Bronchial epithelial cell (primary cell): ENCODE measurements around the gene NTN5. TPM values are rescaled to one million over a fixed set of nuclear protein-coding genes. Genes with fewer than 3 reads are reported as not detected.
"Not testable (repeated sequence)": the region's sequence is repeated elsewhere in the genome, so short reads cannot be mapped to it uniquely, and the experiment has no call there.

Source experiments
- DNase-seq: peaks from one replicate; pipeline ENCODE4 v3.0.0-alpha.2; 2010; ENCODE audit warnings: low read depth
- FAIRE-seq: peaks from 2 replicates; lab custom pipeline; 2011; peaks lifted over from hg19 to GRCh38; lab: Jason Lieb, UNC
- H3K27me3 ChIP-seq: 2 replicates; pipeline ENCODE4 v1.5.1; 2011; ENCODE audit warnings: low read length; ENCODE audit not compliant: control insufficient read depth, insufficient read depth
- H3K36me3 ChIP-seq: 2 replicates; pipeline ENCODE4 v1.5.1; 2011; ENCODE audit warnings: low read length; ENCODE audit not compliant: control insufficient read depth, insufficient read depth
- H3K4me3 ChIP-seq: 2 replicates; pipeline ENCODE4 v1.5.1; 2011; ENCODE audit warnings: mild to moderate bottlenecking, low read depth, low read length, control low read depth
- total RNA-seq: library from RNA; depleted of rRNA; stranded (reverse); fragments of >200 nt; gene quantifications from 2 replicates; pipeline ENCODE4 v1.2.1, GENCODE V29; 2014
- TF ChIP-seq, protein P1 (sequence below): IDR thresholded peaks from 2 replicates; pipeline ENCODE4 v1.5.1; 2011; ENCODE audit warnings: mild to moderate bottlenecking, moderate library complexity, low read length, control low read depth, inconsistent platforms; ENCODE audit not compliant: insufficient read depth, severe bottlenecking

The NTN5 gene
- total RNA-seq, 1 donor from 2014 or later, result not detected

DNA sequence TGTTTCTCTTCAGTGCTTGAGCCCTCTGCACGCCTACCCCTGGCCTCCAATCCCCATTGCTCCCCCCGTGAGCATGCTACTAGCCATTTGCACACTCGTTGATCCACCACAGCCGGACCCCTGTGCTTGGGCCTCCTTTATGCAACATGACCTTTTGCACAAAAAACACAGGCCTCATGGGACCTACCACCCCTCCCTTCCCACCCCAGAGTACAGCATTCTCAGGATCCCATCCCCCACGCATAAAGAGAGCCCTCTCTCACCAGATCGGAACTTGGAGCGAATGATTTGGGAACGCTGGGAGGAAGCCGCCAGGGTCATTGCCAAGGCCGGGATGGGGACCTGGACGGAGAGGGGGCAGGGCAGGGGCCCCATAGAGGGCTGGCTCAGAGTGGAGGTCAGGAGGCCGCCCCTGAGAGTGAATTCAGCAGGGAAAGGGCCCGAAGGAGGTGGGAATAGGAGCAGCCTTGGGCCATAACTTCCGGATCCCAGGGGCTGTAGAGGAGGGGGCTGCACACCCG lies 46.0 kb upstream of the NTN5 start:
- TF ChIP-seq, protein P1, sequence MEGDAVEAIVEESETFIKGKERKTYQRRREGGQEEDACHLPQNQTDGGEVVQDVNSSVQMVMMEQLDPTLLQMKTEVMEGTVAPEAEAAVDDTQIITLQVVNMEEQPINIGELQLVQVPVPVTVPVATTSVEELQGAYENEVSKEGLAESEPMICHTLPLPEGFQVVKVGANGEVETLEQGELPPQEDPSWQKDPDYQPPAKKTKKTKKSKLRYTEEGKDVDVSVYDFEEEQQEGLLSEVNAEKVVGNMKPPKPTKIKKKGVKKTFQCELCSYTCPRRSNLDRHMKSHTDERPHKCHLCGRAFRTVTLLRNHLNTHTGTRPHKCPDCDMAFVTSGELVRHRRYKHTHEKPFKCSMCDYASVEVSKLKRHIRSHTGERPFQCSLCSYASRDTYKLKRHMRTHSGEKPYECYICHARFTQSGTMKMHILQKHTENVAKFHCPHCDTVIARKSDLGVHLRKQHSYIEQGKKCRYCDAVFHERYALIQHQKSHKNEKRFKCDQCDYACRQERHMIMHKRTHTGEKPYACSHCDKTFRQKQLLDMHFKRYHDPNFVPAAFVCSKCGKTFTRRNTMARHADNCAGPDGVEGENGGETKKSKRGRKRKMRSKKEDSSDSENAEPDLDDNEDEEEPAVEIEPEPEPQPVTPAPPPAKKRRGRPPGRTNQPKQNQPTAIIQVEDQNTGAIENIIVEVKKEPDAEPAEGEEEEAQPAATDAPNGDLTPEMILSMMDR, result no peak
- H3K4me3 ChIP-seq, result no peak overlapping the region
- no peaks in the 10 kb centered on the region for H3K36me3 ChIP-seq
- no peak for FAIRE-seq
- no peaks in the 10 kb centered on the region for H3K27me3 ChIP-seq
- no peak for DNase-seq

GRCh38 chr19:48718106-48718505 lies 45.3 kb upstream of the NTN5 start:
- H3K4me3 ChIP-seq, H3K27me3 ChIP-seq, FAIRE-seq, DNase-seq, H3K36me3 ChIP-seq: not testable (repeated sequence)

GRCh38 chr19:48716562-48717291 lies 43.9 kb upstream of the NTN5 start:
- Histone ChIP-seq H3K4me3 (no peak overlapping the region), H3K36me3 (no peaks in the 10 kb centered on the region), H3K27me3 (no peaks in the 10 kb centered on the region)
- TF ChIP-seq, protein P1, result no peak
- FAIRE-seq, result no peak
- DNase-seq, result no peak

DNA sequence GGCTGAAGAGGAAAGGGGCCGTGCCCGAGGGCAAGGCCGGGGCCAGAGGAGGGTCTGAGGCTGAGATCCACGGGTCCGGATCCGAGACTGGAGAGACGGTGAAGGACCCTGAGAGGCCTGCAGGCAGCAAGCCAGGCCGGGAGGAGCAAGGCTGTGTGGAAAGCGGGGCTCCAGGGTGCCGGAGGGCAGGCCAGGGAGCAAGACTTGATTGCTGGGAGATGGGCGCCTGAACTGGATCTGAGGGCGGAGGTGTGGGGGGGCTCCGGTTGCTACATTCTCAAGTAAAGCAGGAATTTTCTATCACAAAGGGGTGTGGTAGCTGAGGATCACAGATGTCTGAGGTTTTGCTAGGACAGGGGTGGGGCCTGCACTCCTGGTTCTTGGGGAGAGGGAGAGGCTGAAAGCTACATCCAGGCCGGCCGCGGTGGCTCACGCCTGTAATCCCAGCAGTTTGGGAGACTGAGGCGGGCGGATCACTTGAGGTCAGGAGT lies 42.9 kb upstream of the NTN5 start:
- H3K4me3 ChIP-seq, result no peak overlapping the region
- DNase-seq (no peak), FAIRE-seq (no peak)
- TF ChIP-seq, protein P1, result no peak
- no peaks in the 10 kb centered on the region for H3K27me3 ChIP-seq
- H3K36me3 ChIP-seq, result no peaks in the 10 kb centered on the region

DNA sequence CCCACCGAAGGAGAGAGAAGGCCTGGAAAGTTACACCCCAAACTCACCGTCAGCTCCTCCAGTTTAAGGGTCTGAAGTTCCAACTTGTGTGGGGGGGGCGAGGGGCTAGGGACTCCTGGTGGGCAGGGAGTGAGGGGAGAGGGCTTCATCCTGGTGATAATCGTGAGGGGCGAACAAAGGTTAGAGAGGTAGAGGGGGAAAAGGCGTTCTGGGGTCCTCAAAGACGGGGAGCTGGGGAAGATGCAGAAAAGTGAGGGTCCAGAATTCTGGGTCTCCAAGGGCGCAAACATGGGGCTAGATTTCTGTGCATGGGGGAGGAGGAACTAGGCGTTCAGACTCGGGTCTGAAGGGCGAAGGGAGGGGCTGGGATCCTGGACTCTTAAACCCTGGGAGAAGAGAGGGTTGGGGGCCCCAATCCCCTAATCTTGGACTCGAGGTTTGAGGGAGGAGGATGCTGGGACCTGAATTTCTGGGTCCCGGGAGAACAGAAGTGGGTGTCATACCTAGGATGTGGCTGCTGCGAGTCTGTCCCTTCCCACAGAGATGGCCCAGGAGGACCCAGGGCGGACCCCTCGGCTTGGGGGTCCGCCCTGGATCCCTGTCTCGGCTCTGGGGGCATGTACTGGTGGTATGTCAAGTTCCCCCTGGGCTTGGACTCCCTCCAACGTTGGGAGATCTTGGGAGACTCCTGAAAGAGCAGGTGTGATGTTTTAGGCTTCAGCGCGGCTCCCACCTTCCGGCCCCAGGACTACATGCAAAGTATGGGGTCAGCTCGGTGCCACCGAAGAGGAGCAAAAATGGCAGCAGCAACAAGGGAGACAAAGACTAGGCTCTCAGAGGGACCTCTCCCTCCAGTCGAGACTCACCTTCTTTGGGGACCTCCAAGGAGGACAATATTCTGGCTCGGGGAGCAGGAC lies 42.2 kb upstream of the NTN5 start:
- no peaks in the 10 kb centered on the region for H3K36me3 ChIP-seq
- H3K27me3 ChIP-seq, result no peaks in the 10 kb centered on the region
- FAIRE-seq, result no peak
- TF ChIP-seq, protein P1, result no peak
- no peak for DNase-seq
- H3K4me3 ChIP-seq, result peak overlapping the region; percentile 56
